Activated naive CD4-positive, alpha-beta T cell (primary cell): ENCODE results near the gene PRLR.
"Not testable (repeated sequence)": the region's sequence is repeated elsewhere in the genome, so short reads cannot be mapped to it uniquely, and the experiment has no call there.

Experiments used
- DNase-seq, 4 experiments: peaks; one replicate each; lab custom pipeline; 2025; lab: John Stamatoyannopoulos, UW

PRLR gene

DNA sequence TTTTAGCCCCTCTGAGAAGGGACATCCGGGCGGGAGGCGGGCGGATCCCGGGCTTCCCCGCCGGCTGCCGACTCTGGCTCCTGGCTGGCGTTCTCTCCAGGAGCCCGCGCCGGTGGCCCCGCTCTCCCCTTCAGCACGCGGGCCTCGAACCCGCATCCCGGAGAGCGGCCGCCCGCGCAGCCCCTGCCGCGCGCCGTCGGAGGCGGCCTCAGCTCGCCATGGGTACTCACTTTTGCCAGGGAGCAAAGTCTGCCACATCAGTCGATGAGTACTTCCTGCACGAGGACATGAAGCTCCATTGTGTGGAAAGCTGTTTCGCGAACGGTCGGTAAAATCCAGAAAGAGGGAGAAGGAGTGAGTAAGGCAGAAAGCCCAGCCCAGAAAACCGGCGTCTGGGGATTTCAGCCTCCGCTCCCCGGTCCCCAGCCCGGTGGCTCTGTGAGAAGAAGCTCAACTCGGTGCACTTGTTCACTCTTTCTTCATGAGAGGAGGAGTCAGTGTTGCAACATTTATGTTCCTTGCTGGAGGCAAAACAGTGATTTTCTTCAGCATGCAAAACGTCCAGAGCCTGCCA is at the start of gene PRLR:
Gene PRLR (minus strand): TSS at position 450 of the 574 bp plus-strand sequence. CDS start 140,867 bp downstream, outside the sequence.
- DNase-seq = no peak

DNA sequence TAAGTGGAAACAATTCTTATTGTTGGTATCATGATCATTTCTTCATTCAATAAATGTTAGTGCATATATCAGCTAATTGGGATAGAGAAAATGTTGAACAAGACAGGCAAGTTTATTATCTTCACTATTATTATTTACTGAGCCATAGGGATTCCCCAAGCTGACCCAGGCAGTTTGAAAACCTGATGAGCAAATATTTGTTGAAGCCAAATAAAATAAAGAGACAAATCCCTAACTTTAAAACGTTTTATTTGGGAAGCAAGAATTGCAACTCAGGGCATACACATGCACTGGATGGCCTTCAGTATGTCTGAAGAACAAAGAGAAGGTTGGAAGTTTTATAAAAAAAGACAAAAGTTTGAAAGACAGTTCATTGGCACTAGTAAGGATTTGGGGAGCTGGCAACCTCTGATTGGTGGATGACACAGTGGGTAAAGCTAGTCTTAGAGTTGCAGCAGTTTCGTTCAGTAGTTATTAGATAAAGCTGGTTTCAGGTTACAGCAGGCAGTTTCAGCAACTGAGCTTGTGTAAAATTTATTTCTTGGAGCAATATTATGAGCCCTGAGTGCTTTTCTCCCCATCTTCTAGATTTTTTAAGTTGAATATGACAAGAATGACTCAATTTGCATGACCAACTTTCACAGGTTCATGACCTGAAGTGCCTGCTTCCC is 44.7 kb upstream of the PRLR start:
- DNase-seq = no peak

DNA sequence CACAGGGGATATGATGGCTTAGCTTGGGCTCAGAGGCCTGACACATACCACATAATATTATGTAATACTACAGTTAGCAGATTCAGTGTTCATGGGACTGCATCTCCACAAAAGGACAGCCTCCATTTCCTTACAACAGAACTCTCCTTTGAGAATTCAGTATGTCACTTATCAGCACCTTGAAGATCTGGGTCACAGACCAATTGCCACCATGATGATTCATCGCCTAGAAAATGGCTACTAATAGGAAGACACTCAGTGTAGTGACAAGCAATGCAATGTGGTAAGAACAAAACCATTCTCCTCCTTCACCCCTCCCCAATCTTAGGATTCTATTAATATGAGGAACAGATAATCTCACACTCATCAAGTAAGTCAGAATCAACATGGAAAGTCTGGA is 38.7 kb upstream of the PRLR start:
- no peak for DNase-seq

GRCh38 chr5:35266276-35266675 is 36.0 kb upstream of the PRLR start:
- no peak for DNase-seq

DNA sequence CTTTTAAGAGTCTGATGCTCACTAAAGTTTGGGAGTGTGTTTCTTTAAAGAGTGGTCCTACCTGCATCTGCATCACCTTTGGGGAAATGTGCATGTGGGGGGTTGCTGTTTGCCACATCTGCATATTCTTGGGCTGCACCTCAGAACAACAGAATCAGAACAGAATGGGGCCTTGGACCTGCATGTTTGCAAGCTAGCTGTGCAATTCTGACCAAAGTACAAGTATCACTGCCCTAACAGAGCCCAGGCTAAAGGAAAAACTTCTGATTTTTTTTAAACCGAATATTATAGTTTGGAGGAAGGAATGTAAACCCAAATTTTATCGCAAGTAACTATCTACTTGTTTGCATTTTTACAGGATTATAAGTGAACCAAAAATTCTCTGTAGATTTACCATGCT is 34.2 kb upstream of the PRLR start:
- no peak for DNase-seq

GRCh38 chr5:35263266-35263877 is 33.1 kb upstream of the PRLR start:
- DNase-seq = no peak

GRCh38 chr5:35253582-35253981 is 23.3 kb upstream of the PRLR start:
- DNase-seq = no peak

DNA sequence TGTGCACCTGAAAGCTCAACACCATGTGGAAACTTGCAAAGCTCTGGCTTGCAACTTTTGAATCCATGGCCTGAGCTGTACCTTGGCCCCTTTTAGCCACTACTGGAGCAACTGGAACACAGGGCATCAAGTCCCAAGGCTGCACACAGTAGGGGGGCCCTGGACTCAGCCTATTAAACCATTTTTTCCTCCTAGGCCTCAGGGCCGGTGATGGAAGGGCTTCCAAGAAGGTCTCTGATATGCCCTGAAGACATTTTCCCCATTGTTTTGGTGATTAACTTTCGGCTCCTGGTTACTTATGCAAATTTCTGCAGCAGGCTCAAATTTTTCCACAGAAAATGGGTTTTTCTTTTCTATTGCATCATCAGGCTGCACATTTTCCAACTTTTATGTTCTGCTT is 22.7 kb upstream of the PRLR start:
- DNase-seq = no peak

DNA sequence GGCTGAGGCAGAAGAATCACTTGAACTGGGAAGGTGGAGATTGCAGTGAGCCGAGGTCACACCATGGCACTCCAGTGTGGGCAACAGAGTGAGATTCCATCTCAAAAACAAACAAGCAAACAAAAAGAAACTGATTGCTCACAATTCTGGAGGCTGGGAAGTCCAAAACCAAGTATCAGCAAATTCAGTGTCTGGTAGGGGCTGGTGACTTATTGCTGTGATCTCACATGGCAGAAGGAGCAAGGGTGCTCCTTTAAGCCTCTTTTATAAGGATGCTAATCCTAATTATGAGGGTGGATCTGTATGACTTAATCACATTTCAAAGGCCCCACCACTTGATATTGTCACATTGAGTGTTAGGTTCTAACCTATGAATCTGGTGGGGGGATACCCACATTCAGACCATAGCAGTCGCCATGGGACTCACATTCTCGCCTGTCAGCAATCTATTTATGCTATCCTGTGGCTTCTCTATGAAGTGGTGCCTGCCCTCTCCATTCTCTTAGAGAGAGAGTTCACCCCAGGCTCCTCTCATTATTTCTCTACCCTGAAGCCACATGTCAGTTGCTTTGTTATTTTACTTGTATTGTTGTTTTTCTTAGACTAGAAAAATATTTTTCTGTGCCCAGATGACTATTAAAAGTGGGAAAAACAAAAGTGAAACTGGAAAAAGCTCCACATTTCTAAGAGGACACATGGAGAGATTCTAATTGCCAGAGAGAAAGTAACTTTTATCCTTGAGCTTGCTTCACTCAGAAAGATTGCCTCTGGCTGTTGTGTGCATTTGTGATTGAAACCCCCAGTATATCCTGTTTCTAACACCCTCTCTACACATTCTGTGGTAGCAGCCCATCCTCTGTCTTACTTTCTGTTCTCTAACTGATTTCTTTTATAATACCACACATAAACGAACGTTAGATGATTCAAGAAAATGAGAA is 18.8 kb upstream of the PRLR start:
- DNase-seq = no peak

DNA sequence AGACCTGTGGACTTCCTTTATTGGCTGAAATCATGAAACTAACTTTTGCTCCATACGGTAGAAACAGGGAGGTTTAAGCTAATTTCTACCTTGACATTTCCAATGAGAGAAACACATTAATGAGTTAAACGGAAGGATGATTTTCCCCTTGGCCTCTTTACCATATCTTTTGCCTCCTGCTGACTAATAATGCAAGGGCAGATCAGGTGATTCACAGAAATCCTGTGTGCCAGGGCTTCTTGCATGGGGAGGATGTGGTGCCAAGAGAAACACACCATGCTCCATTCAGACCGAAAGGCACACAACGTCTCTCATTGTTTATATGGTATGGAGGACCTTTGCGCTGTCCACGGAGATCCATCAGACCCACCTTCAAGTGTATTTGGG is 17.4 kb upstream of the PRLR start:
- no peak for DNase-seq

DNA sequence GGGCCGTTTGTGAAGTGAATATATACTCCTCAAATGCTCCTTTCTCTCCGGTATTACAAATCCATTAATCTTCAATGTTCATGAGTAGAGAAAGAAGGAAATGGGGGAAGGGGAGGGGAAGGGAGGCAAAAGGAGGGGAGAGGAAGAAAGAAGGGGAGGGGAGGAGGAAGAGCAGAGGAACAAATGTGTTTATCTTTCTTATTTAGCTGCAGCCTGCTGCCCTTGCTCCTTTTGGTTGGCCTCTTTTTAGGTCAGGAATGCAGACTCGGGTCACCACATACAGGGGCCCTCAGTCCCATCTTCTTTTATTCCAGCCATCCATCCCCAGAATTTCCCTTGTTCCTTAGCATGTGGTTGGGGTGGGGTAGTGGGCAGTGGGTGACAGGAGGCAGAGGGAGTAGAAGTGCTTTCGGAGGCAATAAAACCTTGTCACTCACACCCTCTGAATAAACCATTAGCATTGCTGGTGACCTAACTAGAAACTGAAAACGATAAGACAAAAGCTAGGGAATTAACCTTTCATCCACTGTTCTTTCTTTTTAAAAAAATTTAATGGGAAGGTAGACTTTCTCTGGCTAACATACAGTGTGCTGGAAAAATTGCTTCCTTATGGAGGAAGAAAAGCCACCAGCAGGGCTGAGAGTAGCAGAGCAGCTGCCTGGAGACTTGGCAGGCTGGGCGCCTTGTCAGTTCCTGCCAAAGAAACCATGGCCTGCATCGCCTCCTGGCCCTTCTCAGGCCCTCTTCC is 16.8 kb upstream of the PRLR start:
- no peak for DNase-seq

DNA sequence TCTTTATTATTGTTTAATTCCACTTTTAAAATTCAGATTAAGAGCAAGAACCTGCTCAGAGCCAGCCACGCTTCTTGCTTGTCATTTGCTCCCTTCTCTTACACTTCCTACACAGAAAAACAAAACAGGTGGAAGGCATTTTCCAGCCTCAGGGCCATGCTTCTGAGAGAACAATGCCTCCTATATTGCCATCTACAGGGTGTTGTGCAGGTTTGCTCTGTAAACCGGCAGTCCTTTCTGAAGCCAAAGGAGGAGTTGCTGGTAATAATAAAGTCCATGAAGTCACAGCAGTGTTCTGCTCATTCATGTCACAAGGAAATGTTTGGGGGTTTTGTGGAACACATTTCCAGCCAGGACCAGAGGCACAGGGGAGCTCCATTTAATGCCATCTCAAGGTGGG is 16.1 kb upstream of the PRLR start:
- DNase-seq = no peak

- DNase-seq = not testable (repeated sequence)
These were observed 15.1 kb upstream of the PRLR start for GRCh38 chr5:35245371-35245770.

- no peak for DNase-seq
These were observed 13.9 kb upstream of the PRLR start for GRCh38 chr5:35244171-35244570.

DNA sequence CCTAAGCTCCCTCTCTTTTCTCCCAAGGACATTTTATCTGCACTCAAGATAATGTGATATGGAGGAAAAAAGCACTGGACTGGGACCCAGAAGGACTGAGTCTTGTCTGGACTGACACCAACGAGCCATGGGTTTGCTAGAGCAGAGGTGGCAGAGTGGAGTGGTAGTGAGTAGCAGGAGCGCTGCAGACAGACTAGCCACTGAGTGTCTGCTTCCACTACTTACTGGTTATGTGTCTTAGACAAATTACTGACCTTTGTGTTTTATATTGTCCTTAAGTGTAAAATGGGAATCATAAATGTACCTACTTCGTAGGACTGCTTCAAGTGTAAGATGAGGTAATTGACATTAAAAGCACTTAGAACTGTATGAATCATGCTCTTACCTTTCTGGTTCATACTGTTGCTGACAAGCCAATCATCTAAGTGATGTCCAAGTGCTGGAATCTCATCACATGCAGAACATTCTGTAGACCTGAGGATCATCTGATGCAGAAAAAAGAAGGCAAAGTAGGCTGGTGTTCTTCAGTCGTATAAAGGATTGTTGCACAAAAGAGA is 12.5 kb upstream of the PRLR start:
- no peak for DNase-seq

DNA sequence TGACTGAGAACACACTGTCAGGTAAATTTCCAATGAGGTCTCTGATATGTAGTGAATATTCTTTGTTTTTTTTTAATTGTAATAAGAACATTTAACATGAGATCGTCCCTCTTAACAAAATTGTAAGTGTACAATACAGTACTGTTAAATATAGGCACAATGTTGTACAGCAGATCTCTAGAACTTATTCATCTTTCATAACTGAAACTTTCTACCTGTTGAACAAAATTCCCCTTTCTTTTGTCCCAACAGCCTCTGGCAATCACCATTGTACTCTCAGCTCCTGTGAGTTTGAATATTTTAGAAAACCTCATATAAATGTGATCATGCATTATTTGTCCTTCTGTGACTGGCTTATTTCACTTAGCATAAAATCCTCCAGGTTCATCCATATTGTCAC is 10.6 kb upstream of the PRLR start:
- no peak for DNase-seq

- no peak for DNase-seq
These were observed 9.8 kb upstream of the PRLR start for GRCh38 chr5:35239911-35240610.

DNA sequence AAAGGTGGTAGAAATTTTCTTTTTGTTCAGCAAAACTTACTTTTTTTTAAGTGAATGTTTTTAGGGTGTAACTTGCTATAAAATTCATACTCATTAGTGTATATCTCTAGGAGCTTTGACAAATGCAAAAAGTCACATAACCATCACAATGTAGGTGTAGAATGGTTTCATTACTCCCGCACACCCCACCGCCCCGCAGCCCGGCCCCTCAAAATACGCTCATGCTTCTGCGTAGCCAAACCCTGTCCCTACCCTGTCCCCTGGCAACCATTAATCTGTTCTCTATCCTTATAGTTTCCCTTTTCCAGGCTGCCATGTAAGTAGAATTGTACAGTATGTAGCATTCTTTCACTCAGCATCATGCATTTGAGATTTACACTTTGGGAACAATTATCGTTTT is 9.2 kb upstream of the PRLR start:
- DNase-seq = no peak

DNA sequence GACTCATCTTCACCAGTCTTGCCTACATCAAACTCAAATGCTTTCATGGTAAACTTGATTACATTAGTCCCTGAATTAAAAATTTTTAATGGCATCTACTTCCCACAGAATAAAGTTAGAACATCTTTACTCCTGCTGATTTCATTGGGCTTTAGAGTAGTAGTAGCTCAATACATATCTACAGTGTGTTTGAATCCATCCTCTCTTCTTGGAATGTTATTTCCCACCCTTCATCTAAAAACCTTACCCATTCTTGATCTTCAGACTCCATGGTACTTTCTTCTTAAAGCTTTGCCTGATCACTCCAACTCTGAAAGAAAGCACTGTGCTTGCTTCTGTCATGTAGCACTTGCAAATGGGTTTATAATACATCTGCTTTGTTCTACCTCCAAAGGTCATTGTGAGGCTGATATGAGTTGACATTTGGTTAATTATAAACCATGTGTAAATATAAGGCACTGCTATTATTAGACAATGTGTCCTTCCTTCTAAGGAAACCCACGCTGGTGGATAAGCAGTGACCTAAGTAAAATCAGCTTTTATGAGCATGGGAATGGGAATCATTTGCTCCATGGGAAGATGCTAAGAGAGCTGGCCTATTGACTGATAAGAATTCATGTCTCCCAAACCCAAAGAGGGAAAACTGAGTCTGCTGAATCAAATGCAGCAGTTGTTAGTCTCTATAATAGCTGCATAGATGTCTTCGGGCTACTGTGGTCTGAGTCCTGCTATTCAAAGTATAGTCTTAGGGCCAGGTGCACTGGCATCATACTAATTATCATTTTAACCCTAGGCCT is 7.5 kb upstream of the PRLR start:
- no peak for DNase-seq

DNA sequence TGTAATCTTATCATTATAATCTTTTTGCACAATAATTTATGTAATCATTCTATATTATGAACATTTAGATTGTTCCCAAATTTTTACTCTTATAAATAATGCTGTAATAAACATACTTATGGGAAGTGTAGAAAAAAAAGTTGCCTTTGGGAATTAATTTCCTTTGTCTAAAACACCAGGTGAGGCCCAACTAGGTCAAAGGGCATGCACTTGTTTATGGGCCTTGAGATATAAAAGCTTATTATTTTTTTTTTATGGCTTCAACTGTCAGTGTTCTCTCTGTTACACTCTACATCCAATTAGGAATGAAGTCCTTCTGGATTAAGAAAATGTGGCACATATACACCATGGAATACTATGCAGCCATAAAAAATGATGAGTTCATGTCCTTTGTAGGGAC is 6.5 kb upstream of the PRLR start:
- no peak for DNase-seq
